Kidney tubule cell (primary cell): ENCODE data around the gene TJP2.
A peak's percentile ranks its signal among the peaks of the same experiment; 100 is the strongest.

ENCODE experiments used
- DNase-seq: peaks from one replicate; pipeline ENCODE4 v3.0.0-alpha.2; 2018; ENCODE audit warnings: low spot score

TJP2 gene

GRCh38 chr9:69232135-69232534 is 58.1 kb downstream of the TJP2 start:
- no peak for DNase-seq

GRCh38 chr9:69234683-69235082 is 60.6 kb downstream of the TJP2 start:
- DNase-seq, result no peak

GRCh38 chr9:69236188-69236587 is 62.1 kb downstream of the TJP2 start:
- DNase-seq, result no peak

GRCh38 chr9:69237702-69238295 is 63.7 kb downstream of the TJP2 start:
- DNase-seq, result no peak

GRCh38 chr9:69243116-69243515 is 69.0 kb downstream of the TJP2 start:
- no peak for DNase-seq

GRCh38 chr9:69246629-69247028 is 72.6 kb downstream of the TJP2 start:
- no peak for DNase-seq

GRCh38 chr9:69248005-69248404 is 73.9 kb downstream of the TJP2 start:
- DNase-seq, result no peak

GRCh38 chr9:69249337-69249736 is 75.3 kb downstream of the TJP2 start:
- no peak for DNase-seq

- DNase-seq, result no peak
These were observed 76.6 kb downstream of the TJP2 start for GRCh38 chr9:69250681-69251080.

- DNase-seq, result no peak
These were observed 78.4 kb downstream of the TJP2 start for GRCh38 chr9:69252436-69252835.

- no peak for DNase-seq
These were observed 79.0 kb downstream of the TJP2 start for GRCh38 chr9:69253057-69253456.

- DNase-seq, result no peak
These were observed 80.1 kb downstream of the TJP2 start for GRCh38 chr9:69254223-69254622.

GRCh38 chr9:69255591-69255990 is 81.5 kb downstream of the TJP2 start:
- no peak for DNase-seq

GRCh38 chr9:69258551-69258950 is 84.5 kb downstream of the TJP2 start:
- DNase-seq, result no peak

- DNase-seq, result no peak
These were observed 86.1 kb downstream of the TJP2 start for GRCh38 chr9:69260161-69260560.

GRCh38 chr9:69261636-69262035 is 87.6 kb downstream of the TJP2 start:
- DNase-seq, result no peak

- DNase-seq, result no peak
These were observed 90.4 kb downstream of the TJP2 start for GRCh38 chr9:69264526-69264925.

- peak; percentile 44 for DNase-seq
These were observed 91.8 kb downstream of the TJP2 start for GRCh38 chr9:69265891-69266290.

- no peak for DNase-seq
These were observed 98.1 kb downstream of the TJP2 start for GRCh38 chr9:69272212-69272611.

- DNase-seq, result no peak
These were observed 99.1 kb downstream of the TJP2 start for GRCh38 chr9:69273161-69273560.

- DNase-seq, result no peak
These were observed 102.7 kb downstream of the TJP2 start for GRCh38 chr9:69276775-69277174.

GRCh38 chr9:69279084-69279731 is 105.1 kb downstream of the TJP2 start:
- no peak for DNase-seq

- no peak for DNase-seq
These were observed 105.7 kb downstream of the TJP2 start for GRCh38 chr9:69279733-69280132.

- no peak for DNase-seq
These were observed 108.9 kb downstream of the TJP2 start for GRCh38 chr9:69283003-69283402.
